Lower leg skin (tissue), 3 donors: Measurements from ENCODE around the gene ZFP69B.

Source experiments
- POLR2A ChIP-seq, 2 donors: fragments of 450-650 bp; IDR thresholded peaks; one replicate each; pipeline ENCODE4 v1.6.1; 2016 to 2017; ENCODE audit warnings: antibody characterized with exemption in 2 of 2, mild to moderate bottlenecking in 1 of 2, moderate library complexity in 1 of 2
- TF ChIP-seq, protein P1 (sequence below), 3 donors: fragments of 450-650 bp; IDR thresholded peaks; one replicate each; pipeline ENCODE4 v1.5.1; 2016; ENCODE audit warnings: antibody characterized with exemption in 3 of 3, mild to moderate bottlenecking in 3 of 3, moderate library complexity in 2 of 3

DNA sequence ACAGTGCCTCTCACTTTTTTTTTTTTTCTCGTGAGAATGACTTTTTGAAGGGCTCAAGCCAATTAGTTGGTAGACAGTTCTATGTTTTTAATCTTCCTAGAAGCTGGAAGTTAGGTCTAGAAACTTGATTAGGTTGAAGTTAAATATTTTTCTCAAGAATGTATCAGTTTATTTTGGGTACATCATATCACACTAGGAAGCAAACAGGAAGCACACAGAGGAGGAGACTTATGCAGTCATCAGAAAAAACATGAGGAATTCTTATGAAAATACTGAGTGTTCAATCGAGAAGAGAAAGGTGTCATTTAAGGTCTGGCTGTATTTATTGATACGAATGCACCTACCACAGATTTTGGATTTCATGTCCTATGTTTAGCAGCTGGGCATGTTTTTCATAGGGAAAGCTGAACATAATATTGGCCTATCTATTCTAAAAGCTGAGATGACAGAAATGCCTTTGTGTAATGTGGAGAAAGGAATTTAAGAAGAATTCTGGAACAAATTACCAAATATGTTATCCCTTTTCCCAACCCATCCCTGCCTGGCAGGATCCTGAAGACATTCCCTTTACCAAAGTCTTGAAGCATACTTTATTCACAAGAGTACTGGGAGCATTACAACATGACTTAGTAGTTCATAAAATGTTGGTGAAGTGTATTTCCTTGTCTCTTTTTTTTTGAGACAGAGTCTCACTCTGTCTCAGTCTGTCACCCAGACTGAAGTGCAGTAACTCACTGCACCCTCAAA lies 17.5 kb upstream of the ZFP69B start:
- TF ChIP-seq, protein P1, sequence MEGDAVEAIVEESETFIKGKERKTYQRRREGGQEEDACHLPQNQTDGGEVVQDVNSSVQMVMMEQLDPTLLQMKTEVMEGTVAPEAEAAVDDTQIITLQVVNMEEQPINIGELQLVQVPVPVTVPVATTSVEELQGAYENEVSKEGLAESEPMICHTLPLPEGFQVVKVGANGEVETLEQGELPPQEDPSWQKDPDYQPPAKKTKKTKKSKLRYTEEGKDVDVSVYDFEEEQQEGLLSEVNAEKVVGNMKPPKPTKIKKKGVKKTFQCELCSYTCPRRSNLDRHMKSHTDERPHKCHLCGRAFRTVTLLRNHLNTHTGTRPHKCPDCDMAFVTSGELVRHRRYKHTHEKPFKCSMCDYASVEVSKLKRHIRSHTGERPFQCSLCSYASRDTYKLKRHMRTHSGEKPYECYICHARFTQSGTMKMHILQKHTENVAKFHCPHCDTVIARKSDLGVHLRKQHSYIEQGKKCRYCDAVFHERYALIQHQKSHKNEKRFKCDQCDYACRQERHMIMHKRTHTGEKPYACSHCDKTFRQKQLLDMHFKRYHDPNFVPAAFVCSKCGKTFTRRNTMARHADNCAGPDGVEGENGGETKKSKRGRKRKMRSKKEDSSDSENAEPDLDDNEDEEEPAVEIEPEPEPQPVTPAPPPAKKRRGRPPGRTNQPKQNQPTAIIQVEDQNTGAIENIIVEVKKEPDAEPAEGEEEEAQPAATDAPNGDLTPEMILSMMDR (IDR thresholded peaks at IDR 0.05), result no peak
- no peak for TF ChIP-seq POLR2A (IDR thresholded peaks at IDR 0.05)
